Bone marrow (tissue), 2 donors: Measurements from ENCODE around the gene KLF15.
A peak's percentile ranks its signal among the peaks of the same experiment; 100 is the strongest.

ENCODE experiments used
- DNase-seq, 2 donors: peaks; one replicate each; lab custom pipeline; 2025; lab: John Stamatoyannopoulos, UW

The KLF15 gene

DNA sequence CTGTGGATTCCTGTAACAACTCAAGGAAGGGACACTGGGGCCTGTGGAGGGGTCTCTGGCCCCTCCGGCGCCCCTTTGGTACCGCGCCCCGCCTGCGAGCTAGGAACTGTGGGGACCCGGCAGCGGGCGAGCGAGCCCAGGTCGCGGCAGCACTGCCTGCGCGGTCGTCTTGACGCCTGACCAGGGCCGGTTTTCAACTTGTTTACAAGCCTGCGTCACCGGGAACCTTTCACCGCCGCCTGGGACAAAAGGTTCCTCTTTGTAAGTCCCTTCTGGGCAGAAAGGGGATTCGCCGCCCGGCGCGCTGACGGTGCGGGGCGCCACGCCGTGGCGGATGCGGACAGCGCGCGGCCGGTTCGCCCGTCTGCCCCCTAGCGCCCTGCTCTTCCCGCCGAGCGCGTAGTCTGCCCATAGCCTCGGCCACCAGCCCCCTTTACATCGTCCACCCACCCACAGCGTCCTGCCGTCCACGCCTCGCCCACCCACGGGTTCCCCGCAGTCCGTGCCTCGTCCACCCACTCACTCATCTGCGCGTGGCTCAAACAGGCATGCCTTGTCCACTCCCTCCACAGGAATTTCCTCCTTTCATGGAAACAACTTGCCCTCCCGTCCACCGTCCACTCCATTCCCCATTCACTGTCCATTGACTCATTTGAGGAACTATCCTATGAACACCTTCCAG, 32.0 kb upstream of the KLF15 start:
- DNase-seq = peak; percentile 24 to 52

DNA sequence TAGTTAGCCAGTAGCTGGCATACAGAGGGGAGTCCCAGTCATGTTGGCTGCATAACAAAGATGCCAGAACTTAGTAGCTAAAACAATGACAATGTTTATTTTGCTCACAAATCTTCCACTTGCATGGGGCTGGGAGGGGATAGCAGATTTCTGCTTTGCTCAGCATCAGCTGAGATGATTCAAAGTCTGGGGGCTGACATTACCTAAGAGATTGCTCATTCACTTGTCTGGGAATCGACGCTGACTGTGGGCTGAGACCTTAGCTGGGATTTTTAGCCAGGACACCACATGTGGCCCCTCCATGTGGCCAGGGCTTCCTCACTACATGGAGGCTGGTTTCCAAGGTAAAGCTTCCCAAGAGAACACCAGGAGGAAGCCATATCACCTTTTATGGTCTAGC, 24.8 kb upstream of the KLF15 start:
- no peak for DNase-seq

DNA sequence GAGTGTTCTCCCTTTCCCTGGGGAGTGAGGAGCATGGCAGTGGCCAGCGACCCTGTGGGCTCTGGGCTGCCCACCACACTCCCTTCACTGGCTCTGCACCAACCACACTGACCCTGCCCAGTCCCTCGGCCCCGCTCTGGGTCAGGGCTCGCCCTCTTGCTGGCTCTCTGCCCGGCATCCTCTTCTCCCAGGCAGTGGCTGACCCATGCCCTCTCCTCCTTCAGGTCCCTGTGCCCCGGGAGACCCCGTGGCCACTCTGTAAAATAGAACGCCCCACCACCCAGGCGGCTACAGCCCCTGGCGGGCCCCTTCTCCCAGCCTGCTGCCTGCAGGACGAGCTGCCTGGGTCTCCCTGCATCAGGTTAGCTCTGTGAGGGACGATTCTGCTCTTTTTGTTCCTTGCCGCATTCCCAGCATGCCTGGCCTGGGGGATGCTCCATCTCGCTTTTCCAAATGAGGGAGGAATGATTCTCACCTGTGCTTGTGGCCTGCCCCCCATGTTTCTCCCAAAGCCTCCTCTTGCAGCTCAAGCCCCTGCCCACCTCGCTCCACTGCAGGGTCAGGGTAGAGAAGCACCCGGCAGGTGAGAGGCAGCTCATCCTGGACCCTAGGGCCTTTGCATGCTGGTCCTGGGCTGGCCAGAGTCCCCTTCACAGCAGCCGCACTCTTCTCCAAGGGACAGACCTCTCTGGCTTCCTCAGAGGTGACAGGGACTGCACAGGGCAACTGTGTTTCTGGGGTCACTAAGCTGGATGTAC, 23.0 kb upstream of the KLF15 start:
- DNase-seq = no peak

DNA sequence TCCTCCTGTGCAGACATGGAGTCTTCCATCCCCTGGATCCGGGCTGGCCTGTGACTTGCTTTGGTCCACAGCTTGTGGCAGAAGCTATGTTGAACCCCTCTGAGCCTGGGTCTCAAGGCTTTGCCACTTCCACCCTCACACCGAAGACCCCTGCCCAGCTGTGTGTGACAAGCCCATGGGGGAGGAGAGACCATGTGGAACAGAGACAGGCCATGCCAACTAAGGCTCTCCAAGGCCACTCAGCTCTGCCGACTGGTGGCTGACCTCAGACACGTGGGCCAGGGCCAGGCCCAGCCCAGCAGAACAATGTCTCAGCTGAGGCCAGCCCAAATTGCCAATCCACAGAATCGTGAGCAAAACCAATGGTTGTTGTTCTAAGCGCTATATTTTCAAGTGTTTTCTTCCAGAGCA, 21.1 kb upstream of the KLF15 start:
- no peak for DNase-seq

DNA sequence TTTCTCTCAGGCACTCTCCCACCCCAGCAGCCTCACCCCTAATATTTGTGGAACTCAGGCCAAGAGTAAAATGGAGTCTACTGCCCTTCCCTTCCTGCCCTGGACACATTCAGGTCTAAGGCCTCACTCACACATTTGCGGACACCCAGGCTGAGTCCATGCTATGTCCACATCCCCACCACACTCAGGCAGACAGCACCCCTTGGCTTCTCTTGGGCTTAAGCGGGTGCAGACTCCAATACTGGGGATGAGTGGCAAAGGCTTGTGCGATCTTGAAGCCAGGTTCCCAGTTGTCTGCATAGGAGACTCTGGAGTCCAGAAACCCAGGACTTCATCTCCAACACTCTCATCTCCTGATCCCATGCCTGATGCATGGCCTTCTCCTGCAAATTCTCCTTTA, 20.0 kb upstream of the KLF15 start:
- DNase-seq = no peak

DNA sequence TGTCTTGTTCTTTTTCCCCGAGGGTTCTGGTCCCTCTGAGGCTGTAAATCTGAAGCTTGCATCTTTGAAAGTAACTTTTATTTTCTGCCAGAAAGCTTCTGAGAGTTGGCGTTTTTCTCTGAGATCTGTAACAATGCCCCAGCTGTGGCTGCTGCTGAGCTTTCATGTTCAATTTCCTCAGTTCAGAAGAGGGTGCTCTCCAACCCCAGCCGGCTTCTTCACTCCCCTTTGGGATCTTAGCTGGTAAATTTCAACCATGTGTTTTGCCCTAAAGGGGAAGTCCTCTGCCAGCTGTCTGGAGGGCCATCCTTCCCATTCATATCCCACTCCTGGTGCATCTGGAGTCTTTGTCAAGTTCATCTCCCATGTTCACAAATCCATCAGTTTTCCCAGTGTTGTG, 19.2 kb upstream of the KLF15 start:
- no peak for DNase-seq

DNA sequence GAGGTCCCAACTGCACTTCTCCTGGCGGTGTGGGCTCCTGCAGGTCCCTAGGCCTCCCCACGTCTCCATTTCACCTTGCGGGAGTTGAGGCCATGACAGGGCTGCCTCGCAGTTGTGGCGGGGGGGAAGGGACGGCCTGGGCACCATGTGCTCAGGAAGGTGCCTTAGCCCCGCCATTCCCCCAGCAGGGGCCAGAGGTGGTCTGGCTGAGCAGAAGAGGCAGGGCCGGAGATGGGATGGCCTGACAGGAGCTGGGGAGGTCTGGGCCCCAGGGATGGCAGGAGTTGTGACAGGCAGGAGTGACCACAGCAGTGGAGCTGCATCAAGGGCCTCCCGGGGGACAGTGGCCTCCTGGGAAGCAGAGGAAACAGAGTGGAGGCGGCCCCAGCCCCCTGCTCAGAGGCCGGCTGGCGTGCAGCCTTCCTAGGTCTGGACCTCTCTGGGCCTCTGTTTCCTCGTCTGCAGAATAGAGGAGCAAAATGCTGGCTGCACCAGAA, 18.7 kb upstream of the KLF15 start:
- DNase-seq = no peak

DNA sequence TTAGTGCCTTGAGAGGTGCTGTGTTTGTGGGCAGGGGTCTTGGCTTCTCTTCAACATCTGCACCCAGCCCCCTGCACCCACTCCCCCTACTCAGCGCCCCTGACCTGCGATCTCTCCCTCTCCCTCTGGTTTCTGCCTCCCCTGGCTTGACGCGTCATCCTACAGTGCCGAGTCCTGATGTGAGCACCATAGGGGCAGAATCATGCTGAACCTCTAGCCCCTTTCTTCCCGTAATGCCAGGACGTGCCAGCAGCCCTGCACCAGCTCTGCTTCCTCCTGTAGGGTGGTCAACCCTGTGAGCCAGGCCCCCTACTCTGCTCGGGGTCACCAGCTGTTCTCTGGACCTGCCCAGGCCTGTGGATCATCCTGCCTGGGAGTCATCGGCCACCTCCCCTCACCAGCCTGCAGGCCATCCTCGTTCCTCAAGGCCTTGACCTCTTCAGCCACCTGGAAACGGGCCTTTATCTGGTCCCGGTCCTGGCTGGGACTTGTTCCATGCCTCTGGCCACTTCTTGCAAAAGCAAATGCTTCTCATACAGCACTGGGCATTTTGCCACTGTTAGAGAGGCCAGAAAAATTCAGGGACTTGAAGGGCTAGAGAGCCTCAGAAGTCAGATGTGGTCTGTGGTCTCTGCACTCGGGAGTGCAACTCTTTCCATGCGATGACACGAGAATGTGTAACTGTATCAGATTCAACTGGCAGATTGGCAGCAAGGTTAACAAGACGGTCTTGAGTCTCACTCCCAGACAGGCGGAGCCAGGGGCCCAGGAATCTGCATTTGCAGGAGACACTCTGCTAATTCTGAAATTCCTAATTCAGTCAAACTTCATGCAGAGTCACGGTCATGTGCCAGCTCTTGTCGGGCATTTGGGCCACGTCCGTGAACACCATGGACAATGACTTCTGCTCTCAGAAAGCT, 16.7 kb upstream of the KLF15 start:
- no peak for DNase-seq

DNA sequence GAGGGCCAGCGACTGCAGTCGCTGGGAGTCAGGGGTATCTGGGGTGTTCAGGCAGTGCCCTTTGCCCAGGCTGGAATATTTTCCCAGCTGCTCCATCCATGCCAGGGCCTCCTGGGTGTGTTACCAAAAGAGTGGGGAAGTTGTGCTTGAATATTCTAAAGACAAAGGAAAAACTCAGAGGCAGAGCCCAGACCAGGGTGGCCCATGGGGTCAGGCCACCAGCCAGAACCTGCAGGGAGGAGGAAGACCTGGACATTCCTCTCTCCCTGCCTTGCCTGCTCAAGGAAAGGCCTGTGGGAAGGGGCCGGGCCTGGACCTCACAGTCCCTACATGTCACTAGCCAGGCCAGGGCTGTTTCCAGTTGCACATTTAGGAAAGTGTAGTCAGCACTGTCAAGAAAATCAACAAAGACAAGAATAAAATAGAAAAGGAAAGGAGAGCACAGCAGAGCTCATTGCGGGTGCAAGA, 16.0 kb upstream of the KLF15 start:
- DNase-seq = no peak

DNA sequence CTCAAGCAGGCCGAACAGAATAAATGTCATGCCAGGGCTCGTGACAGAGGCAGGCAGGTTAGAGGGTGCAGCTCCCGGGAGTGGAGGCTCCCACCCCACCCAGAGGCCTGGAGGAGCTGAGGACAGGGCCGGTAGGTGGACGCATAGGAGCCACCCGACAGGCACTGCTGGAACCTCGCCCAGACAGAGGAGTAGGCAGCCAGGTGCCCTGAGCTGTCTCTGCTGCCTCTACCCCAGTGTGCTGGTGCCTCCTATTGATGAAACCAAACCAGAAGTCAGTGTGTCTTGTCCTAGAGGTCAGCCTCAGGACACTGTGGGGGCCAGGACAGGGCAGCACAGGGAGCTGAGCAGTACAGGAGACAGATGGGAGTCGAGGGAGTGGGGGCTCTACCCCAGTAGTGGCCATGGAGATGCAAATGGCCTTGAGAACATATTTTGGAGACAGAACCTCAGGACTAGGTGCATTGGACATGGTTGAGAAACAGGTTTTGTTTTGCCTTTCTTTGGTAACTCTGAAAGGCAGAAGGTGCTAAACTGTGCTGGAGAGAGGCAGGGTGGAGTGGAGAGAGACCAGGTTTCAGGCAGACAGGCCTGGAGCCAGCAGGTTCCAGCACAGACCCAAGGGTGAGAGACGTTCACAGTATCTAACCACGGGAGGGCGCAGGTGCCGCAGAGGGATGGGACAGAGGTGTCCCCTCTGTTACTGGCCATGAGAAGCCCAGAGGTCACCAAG, 15.4 kb upstream of the KLF15 start:
- no peak for DNase-seq

DNA sequence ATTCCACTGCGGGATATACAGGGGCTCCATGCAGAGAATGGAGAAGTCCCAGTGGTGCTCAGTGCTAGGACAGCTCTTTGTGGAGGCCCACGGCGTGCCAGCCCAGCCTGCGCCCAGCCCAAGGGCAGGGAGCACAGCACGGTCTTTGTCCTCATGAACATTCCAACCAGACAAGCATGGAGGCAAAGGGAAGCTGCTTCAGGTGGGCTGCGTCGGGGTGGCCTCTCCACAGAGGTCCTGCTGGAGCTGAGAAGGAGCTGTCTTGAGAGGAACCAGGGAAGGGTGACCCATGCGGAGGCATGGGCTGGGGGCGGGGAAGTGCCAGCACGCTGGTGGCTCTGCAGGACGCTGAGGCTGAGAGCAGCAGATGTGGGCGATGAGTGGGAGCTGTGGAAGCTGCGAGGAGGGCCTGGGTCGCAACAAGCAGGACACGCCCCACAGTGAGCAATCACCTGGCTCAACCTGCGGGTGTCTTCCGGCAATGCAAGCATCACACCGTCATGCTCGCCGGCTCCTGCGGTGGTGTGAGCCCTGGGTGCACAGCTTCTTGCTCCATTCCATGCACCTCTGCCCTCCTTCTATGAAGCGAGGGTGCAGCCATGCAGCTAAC, 14.0 kb upstream of the KLF15 start:
- DNase-seq = no peak

DNA sequence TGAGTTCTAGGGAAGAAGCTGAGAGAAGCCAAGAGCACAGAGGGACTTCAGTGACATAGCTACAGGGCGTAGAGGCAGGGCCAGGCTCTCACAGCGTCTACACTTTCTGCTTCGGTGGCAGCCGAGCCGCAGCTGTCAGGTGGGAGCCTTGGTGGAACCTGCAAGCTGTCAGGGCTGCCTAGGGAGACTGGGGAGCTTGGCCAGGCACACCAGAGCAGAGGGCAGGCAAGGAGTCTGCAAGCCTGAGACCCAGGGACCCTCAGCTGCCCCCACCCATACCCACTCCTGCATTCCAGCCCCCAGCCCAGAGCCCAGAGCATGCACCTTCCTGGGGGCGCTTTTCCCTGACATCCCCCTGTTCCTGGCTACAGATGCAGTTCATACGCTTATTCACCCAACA, 13.4 kb upstream of the KLF15 start:
- DNase-seq = no peak

DNA sequence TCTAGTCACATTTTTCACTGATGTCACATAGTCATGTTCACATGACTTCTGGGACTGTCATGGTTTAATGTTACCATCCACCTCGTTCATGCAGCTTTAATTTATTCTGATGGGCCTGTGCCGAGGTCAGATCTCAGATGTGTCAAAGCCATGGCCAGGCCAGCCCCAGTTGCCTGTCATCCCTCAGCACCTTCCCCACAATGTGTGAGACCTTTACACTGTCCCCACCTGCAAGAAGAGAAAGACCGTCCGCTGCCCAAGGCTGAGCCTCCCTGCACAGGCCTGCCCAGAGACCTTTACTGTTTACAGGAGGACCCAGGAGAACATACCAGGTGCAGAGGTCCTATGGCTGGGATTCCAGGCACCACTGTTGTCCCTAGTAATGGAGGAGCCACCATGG, 12.8 kb upstream of the KLF15 start:
- no peak for DNase-seq

DNA sequence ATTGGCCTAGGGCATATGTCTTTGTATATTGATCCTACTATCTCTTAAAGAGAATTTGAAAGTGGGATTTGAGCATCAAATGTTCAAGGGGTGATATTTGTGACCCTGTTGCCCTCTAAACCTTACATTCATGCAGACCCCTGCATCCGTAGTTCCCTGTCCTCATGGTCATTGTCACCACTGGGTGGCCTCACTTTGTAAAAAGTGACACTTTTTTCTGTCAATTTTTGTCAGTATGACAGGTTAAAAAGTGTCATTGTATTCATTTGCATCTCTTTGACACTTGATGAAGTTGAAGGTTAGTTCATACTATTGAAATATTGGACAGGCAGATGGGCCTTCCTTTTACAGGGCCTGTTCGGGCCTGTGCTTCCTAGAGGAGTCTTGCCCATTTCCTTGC, 12.3 kb upstream of the KLF15 start:
- no peak for DNase-seq

DNA sequence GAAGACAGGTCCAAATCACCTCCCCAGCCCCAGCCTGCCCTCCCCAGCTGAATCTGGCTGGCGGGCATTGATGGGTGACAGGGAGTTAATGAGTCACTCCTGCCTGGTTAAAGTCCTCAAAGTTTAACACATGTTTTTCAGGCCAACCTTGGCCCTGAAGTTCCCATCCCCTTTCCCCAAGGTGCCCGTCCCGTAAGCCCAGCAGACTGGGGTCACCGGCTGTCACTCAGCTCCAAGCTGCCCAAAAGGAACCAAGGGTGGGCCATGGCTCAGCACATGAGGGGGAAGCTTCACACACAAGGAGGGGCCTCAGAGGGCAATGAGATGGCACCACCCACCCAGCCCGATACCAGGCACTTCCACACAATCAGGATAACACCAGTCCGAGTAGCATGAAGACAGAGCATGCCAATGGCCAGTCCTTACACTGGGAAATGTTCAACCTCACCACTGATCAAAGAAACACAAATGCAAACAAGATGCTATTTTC, 10.2 kb upstream of the KLF15 start:
- DNase-seq = no peak

DNA sequence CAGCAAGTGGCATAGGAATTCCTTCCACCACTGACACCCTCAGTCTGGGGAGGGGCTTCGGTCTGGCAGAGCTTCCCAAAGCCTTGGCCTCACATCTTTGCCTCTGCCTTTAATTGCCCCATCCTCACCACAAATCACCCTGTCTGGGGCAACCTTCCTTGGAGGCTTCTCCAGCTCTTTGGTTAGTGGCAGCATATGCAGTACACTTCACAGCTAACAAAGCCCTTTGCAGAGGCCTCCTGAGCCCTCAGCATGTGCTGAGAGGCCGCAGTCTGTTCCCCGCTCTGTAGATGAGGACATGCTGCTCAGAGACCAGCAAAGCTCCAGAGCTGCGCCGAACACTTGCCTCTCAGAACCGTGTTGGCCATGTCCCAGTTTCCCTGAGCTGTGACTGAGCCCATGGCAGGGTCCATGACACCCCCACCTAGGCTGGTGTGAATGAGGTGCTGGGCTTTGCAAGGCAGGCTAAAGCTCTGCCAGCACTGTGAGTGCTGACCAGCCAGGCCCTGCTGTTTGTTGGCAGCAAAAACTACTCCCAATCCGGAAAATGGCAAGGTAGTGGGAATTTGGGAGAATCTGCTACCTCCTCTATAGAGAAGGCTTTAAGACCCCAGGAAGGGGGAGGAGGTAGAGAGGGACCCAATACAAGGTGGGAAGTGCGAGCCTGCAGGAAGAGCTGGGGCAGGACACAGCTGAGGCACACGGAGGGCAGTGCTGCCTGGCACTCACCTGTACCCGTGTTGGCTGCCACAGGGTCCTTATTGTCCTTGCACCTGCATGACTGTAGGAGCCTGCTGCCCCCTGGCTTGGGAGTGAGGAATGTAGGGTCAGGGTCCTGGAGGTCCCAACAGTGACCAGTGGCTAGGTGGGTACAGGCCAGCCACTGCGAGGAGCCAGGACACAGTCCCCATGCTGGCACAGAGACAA, 8.4 kb upstream of the KLF15 start:
- no peak for DNase-seq

DNA sequence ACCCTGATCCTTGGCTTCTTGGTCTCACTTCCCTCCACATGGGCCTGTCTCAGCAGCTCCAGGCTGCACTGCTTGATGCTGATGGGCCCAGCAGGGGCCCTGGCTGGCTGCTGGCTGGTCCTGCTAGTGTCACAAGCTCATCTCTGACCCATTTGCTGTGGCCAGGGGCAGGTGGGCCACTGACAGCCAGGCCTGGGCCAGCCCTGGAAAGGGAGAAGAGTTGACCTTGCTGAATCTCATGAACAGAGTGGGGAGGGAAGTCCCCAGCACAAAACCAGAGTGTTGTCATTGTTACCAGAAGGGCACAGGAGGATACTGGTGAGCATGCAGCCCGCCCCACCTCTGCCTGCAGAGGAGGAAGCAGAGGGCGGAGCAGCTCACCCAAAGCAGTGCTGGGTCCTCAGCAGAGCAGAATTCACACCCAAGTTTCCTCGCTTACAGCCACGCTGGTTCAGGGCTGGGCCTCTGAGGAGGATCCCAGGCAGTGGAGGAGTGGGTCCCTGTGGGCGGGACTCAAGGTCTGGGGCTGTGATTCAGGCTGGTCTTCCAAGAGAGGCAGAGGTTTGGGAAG, 7.6 kb upstream of the KLF15 start:
- DNase-seq = no peak

DNA sequence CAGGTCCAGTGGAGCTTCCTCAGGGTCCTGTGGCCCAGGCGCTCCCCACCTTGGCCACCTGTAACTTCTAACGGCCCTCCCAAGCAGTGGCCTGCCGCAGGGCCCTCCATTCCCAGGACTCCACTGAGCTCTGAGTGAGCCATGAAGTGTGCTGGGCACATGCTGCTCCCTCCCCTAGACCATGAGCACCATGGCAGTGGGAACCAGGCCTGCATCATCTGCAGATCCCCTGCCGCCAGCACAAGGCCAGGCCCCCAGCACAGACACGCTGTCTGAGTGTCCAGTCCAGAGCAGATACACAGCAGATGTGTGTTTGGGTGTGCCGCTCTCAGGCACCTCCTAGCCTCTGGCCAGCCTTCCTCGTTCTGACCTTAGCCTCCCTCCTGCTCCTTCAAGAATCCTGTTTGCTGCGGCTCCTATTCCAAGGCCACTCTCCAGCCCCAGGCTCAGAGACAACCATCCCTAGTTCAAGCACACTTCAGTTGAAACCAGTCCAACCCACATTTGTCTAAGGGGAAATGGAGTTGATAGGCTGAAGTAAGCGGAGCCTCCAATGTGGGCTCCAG, 7.0 kb upstream of the KLF15 start:
- DNase-seq = no peak

DNA sequence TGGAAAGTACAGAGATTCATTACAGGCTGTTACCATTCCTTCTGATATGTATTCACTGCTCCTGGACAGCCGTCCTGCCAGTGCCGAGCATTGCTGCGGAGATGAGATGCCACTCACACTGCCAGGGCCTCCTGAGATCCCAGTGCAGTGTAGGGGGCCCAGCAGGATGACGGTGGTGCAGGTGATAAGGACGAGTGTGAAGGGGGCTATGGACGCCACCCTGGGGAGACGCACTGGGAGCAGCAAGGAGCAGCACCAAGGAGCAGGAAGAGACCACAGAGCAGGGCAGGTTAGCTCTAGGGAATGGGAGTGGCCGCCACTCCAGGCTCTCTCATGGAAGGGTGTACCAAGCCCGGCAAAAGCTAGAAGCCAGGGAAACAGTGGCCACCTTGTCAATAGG, 4.0 kb upstream of the KLF15 start:
- DNase-seq = no peak

DNA sequence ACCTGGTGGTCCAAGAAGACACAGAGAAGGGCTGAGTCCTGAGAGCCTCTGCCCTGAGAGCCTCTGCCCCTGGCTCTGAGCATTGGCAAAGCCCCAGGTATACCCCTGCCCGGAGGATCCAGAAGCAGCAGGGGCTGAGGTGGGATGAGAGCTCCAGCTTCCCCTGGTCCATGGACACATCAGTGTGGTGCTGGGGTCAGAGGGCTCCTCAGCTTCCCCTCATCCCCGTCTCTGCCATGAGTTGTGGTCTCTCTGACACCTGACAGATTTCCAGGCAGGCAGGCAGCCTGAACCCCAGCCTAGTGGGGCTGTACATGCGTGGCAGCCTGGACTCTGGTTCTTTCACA, 3.5 kb upstream of the KLF15 start:
- DNase-seq = no peak
